WTC11 (cell line): ENCODE measurements around the gene FAM228B. TPM values are rescaled to one million over a fixed set of nuclear protein-coding genes. Genes with fewer than 3 reads are reported as not detected.

Experiments used
- ATAC-seq: fragments of 200-7000 bp; cut with Tn5 transposase; 2 replicates; pipeline ENCODE4 v1.10.0; 2021; ENCODE audit warnings: mild to moderate bottlenecking, moderate library complexity
- CTCF ChIA-PET: fragments of 300-600 bp; sonication (Branson Sonifier 250); formaldehyde crosslinking; loops from one replicate; lab custom pipeline; 2021; ENCODE audit warnings: antibody characterized with exemption; lab: Charles Lee
- POLR2A ChIA-PET: fragments of 350-600 bp; sonication (Branson Sonifier 250); formaldehyde crosslinking; loops from one replicate; lab custom pipeline; 2021; ENCODE audit warnings: antibody characterized with exemption; lab: Charles Lee
- DNase-seq: peaks from one replicate; pipeline ENCODE4 v3.0.0; 2021; ENCODE audit warnings: low spot score
- H3K27ac Mint-ChIP-seq: 2 replicates; pipeline ENCODE4 v1.8.0; 2021; ENCODE audit warnings: mixed read lengths
- H3K27me3 Mint-ChIP-seq: 2 replicates; pipeline ENCODE4 v1.8.0; 2021; ENCODE audit warnings: low read depth, mild to moderate bottlenecking, moderate library complexity, mixed read lengths
- H3K36me3 Mint-ChIP-seq: 2 replicates; pipeline ENCODE4 v1.8.0; 2021; ENCODE audit warnings: mixed read lengths
- H3K4me1 Mint-ChIP-seq: 2 replicates; pipeline ENCODE4 v1.8.0; 2022; ENCODE audit warnings: mixed read lengths
- H3K4me3 Mint-ChIP-seq: 2 replicates; pipeline ENCODE4 v1.8.0; 2021; ENCODE audit warnings: mild to moderate bottlenecking, moderate library complexity, mixed read lengths
- H3K9me3 Mint-ChIP-seq: 2 replicates; pipeline ENCODE4 v1.8.0; 2021; ENCODE audit warnings: mixed read lengths
- ELF4 ChIP-seq: sonication (generic); formaldehyde crosslinking; IDR thresholded peaks from 2 replicates; pipeline ENCODE4 v1.8.1; 2022; ENCODE audit warnings: low read depth, mild to moderate bottlenecking, moderate library complexity, missing genetic modification reagents
- EMX1 ChIP-seq: fragments of 250-450 bp; sonication (Bioruptor Pico); IDR thresholded peaks from 2 replicates; pipeline ENCODE4 v1.8.0; 2021; ENCODE audit warnings: mild to moderate bottlenecking
- FOXK1 ChIP-seq: sonication (generic); formaldehyde crosslinking; IDR thresholded peaks from 2 replicates; pipeline ENCODE4 v1.8.0; 2022; ENCODE audit warnings: mild to moderate bottlenecking, moderate library complexity, missing genetic modification reagents
- GRHL2 ChIP-seq: fragments of 250-450 bp; sonication (Bioruptor Pico); IDR thresholded peaks from 2 replicates; pipeline ENCODE4 v1.8.0; 2022; ENCODE audit warnings: mild to moderate bottlenecking, moderate library complexity; ENCODE audit not compliant: insufficient replicate concordance, severe bottlenecking
- JUN ChIP-seq: sonication (generic); formaldehyde crosslinking; IDR thresholded peaks from 2 replicates; pipeline ENCODE4 v1.8.0; 2023; ENCODE audit warnings: mild to moderate bottlenecking, missing genetic modification reagents
- NFATC4 ChIP-seq: fragments of 250-450 bp; sonication (Bioruptor Pico); IDR thresholded peaks from 2 replicates; pipeline ENCODE4 v1.9.0; 2021; ENCODE audit warnings: mild to moderate bottlenecking
- NR3C1 ChIP-seq: sonication (generic); formaldehyde crosslinking; conservative IDR thresholded peaks from 2 replicates; pipeline ENCODE4 v1.8.1; 2023; ENCODE audit warnings: low read depth, mild to moderate bottlenecking, missing genetic modification reagents
- SMAD4 ChIP-seq: sonication (generic); formaldehyde crosslinking; IDR thresholded peaks from 2 replicates; pipeline ENCODE4 v1.8.0; 2022; ENCODE audit warnings: mild to moderate bottlenecking, missing genetic modification reagents
- ZNF138 ChIP-seq: sonication (generic); formaldehyde crosslinking; conservative IDR thresholded peaks from 2 replicates; pipeline ENCODE4 v1.8.1; 2022; ENCODE audit warnings: mild to moderate bottlenecking, moderate library complexity, missing genetic modification reagents
- ZNF263 ChIP-seq: sonication (generic); formaldehyde crosslinking; IDR thresholded peaks from 2 replicates; pipeline ENCODE4 v1.8.1; 2022; ENCODE audit warnings: low read depth, mild to moderate bottlenecking, moderate library complexity, missing genetic modification reagents
- ZNF671 ChIP-seq: fragments of 250-450 bp; sonication (Bioruptor Pico); IDR thresholded peaks from 2 replicates; pipeline ENCODE4 v1.8.0; 2021; ENCODE audit warnings: mild to moderate bottlenecking
- total RNA-seq: library from RNA; stranded (reverse); gene quantifications from 3 replicates; pipeline ENCODE4 v1.2.3, GENCODE V29; 2021
- TF ChIP-seq, protein P1 (sequence below): sonication (generic); formaldehyde crosslinking; IDR thresholded peaks from 2 replicates; pipeline ENCODE4 v1.8.0; 2023; ENCODE audit warnings: mild to moderate bottlenecking, missing genetic modification reagents
- TF ChIP-seq, protein P2 (sequence below): sonication (generic); formaldehyde crosslinking; IDR thresholded peaks from 2 replicates; pipeline ENCODE4 v1.8.0; 2022; ENCODE audit warnings: mild to moderate bottlenecking, missing genetic modification reagents
- TF ChIP-seq, protein P3 (sequence below): fragments of 250-450 bp; sonication (Bioruptor Pico); IDR thresholded peaks from 2 replicates; pipeline ENCODE4 v1.9.0; 2021; ENCODE audit warnings: moderate library complexity, mild to moderate bottlenecking, inconsistent platforms, borderline replicate concordance
- TF ChIP-seq, protein P4 (sequence below): sonication (generic); formaldehyde crosslinking; IDR thresholded peaks from 2 replicates; pipeline ENCODE4 v1.8.1; 2022; ENCODE audit warnings: mild to moderate bottlenecking, missing genetic modification reagents, moderate library complexity, borderline replicate concordance
- TF ChIP-seq, protein P5 (sequence below): sonication (generic); formaldehyde crosslinking; IDR thresholded peaks from 2 replicates; pipeline ENCODE4 v1.8.1; 2022; ENCODE audit warnings: low read depth, missing genetic modification reagents, borderline replicate concordance
- TF ChIP-seq, protein P6 (sequence below): sonication (generic); formaldehyde crosslinking; IDR thresholded peaks from 2 replicates; pipeline ENCODE4 v1.8.0; 2022; ENCODE audit warnings: missing genetic modification reagents
- TF ChIP-seq, protein P7 (sequence below): fragments of 250-450 bp; sonication (Bioruptor Pico); IDR thresholded peaks from 2 replicates; pipeline ENCODE4 v1.9.0; 2021; ENCODE audit warnings: mild to moderate bottlenecking
- TF ChIP-seq, protein P8 (sequence below): sonication (generic); formaldehyde crosslinking; IDR thresholded peaks from 2 replicates; pipeline ENCODE4 v1.8.1; 2022; ENCODE audit warnings: mild to moderate bottlenecking, moderate library complexity, missing genetic modification reagents

Gene FAM228B
- total RNA-seq, 1 experiment from 2014 or later, result 2.7 TPM

DNA sequence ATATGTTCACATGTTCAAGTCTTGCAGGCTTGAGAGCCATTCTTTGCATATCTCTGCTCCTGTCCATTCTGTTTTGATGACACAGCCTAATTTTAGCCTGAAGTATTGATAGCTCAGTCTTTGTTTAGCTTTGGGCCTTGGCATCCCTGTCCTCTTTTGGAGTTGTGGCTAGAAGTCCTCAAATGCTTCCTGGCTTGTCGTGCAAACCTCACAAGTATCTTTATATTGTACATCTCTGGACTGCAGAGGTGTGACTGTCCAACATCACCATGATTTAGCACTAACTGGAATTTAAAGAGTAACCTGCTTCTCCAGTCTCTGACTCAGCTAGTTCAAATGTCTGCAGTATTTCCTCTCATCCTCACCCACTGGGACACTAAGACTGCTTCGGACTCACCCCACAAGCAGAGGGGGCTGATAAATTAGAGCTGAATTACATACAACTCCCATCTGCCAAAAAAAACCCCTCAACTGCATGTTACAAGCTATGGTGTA is 11.8 kb upstream of the FAM228B start (continued):
- TF ChIP-seq, protein P1, sequence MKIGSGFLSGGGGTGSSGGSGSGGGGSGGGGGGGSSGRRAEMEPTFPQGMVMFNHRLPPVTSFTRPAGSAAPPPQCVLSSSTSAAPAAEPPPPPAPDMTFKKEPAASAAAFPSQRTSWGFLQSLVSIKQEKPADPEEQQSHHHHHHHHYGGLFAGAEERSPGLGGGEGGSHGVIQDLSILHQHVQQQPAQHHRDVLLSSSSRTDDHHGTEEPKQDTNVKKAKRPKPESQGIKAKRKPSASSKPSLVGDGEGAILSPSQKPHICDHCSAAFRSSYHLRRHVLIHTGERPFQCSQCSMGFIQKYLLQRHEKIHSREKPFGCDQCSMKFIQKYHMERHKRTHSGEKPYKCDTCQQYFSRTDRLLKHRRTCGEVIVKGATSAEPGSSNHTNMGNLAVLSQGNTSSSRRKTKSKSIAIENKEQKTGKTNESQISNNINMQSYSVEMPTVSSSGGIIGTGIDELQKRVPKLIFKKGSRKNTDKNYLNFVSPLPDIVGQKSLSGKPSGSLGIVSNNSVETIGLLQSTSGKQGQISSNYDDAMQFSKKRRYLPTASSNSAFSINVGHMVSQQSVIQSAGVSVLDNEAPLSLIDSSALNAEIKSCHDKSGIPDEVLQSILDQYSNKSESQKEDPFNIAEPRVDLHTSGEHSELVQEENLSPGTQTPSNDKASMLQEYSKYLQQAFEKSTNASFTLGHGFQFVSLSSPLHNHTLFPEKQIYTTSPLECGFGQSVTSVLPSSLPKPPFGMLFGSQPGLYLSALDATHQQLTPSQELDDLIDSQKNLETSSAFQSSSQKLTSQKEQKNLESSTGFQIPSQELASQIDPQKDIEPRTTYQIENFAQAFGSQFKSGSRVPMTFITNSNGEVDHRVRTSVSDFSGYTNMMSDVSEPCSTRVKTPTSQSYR (CRISPR knock-in tag), result no peak
- TF ChIP-seq ZNF671 (CRISPR knock-in tag), result no peak
- TF ChIP-seq, protein P2, sequence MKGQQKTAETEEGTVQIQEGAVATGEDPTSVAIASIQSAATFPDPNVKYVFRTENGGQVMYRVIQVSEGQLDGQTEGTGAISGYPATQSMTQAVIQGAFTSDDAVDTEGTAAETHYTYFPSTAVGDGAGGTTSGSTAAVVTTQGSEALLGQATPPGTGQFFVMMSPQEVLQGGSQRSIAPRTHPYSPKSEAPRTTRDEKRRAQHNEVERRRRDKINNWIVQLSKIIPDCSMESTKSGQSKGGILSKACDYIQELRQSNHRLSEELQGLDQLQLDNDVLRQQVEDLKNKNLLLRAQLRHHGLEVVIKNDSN (CRISPR knock-in tag), result no peak
- no peak for TF ChIP-seq FOXK1 (CRISPR knock-in tag)
- TF ChIP-seq ZNF138 (CRISPR knock-in tag), result no peak
- TF ChIP-seq ELF4 (CRISPR knock-in tag), result no peak

DNA sequence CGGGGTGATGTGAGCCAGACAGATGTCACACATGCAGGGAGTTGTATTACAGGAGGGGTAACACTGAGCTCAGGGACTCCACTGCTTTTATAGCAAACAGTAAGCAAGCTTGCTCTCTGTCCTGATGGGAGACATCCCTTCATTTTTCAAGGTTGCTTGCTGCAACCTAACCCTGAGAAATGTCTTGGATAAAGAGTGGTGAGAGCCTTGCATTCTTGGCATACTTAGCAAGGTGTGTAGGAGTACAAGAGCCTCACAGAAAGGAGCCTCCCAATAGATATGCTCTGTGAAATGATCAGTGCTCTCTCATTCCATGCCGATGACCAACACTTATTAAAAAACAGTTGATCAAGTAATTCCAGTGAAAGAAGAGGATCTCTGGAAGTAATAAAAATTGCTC is 8.2 kb upstream of the FAM228B start:
- peaks cover 23% of the 10 kb centered on the region for H3K9me3 Mint-ChIP-seq
- ChIA-PET POLR2A (interaction anchor here (0.7 kb wide), 1 partner anchor 9 kb away, joined by 3 read pairs; no protein-coding TSS in a partner anchor), CTCF (no interaction called here)
- H3K4me3 Mint-ChIP-seq, result no peak overlapping the region
- no peak for ATAC-seq
- H3K27me3 Mint-ChIP-seq, result no peaks in the 10 kb centered on the region; the same call in 1 of the 2 replicates
- DNase-seq, result no peak
- H3K4me1 Mint-ChIP-seq, result no peaks in the 10 kb centered on the region
- H3K27ac Mint-ChIP-seq, result no peak overlapping the region
- H3K36me3 Mint-ChIP-seq, result peaks cover 16% of the 10 kb centered on the region
- no peak for TF ChIP-seq NFATC4 (CRISPR knock-in tag)
- TF ChIP-seq, protein P3, sequence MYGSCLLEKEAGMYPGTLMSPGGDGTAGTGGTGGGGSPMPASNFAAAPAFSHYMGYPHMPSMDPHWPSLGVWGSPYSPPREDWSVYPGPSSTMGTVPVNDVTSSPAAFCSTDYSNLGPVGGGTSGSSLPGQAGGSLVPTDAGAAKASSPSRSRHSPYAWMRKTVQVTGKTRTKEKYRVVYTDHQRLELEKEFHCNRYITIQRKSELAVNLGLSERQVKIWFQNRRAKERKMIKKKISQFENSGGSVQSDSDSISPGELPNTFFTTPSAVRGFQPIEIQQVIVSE (CRISPR knock-in tag), result no peak
- TF ChIP-seq, protein P4, sequence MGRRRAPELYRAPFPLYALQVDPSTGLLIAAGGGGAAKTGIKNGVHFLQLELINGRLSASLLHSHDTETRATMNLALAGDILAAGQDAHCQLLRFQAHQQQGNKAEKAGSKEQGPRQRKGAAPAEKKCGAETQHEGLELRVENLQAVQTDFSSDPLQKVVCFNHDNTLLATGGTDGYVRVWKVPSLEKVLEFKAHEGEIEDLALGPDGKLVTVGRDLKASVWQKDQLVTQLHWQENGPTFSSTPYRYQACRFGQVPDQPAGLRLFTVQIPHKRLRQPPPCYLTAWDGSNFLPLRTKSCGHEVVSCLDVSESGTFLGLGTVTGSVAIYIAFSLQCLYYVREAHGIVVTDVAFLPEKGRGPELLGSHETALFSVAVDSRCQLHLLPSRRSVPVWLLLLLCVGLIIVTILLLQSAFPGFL, result no peak
- no peak for TF ChIP-seq NR3C1
- TF ChIP-seq, protein P5, sequence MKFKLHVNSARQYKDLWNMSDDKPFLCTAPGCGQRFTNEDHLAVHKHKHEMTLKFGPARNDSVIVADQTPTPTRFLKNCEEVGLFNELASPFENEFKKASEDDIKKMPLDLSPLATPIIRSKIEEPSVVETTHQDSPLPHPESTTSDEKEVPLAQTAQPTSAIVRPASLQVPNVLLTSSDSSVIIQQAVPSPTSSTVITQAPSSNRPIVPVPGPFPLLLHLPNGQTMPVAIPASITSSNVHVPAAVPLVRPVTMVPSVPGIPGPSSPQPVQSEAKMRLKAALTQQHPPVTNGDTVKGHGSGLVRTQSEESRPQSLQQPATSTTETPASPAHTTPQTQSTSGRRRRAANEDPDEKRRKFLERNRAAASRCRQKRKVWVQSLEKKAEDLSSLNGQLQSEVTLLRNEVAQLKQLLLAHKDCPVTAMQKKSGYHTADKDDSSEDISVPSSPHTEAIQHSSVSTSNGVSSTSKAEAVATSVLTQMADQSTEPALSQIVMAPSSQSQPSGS (CRISPR knock-in tag), result no peak
- TF ChIP-seq JUN (CRISPR knock-in tag), result no peak
- no peak for TF ChIP-seq EMX1 (CRISPR knock-in tag)
- no peak for TF ChIP-seq ZNF138 (CRISPR knock-in tag)
- TF ChIP-seq SMAD4, result no peak
- TF ChIP-seq, protein P6, sequence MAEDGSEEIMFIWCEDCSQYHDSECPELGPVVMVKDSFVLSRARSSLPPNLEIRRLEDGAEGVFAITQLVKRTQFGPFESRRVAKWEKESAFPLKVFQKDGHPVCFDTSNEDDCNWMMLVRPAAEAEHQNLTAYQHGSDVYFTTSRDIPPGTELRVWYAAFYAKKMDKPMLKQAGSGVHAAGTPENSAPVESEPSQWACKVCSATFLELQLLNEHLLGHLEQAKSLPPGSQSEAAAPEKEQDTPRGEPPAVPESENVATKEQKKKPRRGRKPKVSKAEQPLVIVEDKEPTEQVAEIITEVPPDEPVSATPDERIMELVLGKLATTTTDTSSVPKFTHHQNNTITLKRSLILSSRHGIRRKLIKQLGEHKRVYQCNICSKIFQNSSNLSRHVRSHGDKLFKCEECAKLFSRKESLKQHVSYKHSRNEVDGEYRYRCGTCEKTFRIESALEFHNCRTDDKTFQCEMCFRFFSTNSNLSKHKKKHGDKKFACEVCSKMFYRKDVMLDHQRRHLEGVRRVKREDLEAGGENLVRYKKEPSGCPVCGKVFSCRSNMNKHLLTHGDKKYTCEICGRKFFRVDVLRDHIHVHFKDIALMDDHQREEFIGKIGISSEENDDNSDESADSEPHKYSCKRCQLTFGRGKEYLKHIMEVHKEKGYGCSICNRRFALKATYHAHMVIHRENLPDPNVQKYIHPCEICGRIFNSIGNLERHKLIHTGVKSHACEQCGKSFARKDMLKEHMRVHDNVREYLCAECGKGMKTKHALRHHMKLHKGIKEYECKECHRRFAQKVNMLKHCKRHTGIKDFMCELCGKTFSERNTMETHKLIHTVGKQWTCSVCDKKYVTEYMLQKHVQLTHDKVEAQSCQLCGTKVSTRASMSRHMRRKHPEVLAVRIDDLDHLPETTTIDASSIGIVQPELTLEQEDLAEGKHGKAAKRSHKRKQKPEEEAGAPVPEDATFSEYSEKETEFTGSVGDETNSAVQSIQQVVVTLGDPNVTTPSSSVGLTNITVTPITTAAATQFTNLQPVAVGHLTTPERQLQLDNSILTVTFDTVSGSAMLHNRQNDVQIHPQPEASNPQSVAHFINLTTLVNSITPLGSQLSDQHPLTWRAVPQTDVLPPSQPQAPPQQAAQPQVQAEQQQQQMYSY (CRISPR knock-in tag), result no peak
- TF ChIP-seq GRHL2 (CRISPR knock-in tag), result no peak
- TF ChIP-seq ZNF263 (CRISPR knock-in tag), result no peak
- TF ChIP-seq, protein P7, sequence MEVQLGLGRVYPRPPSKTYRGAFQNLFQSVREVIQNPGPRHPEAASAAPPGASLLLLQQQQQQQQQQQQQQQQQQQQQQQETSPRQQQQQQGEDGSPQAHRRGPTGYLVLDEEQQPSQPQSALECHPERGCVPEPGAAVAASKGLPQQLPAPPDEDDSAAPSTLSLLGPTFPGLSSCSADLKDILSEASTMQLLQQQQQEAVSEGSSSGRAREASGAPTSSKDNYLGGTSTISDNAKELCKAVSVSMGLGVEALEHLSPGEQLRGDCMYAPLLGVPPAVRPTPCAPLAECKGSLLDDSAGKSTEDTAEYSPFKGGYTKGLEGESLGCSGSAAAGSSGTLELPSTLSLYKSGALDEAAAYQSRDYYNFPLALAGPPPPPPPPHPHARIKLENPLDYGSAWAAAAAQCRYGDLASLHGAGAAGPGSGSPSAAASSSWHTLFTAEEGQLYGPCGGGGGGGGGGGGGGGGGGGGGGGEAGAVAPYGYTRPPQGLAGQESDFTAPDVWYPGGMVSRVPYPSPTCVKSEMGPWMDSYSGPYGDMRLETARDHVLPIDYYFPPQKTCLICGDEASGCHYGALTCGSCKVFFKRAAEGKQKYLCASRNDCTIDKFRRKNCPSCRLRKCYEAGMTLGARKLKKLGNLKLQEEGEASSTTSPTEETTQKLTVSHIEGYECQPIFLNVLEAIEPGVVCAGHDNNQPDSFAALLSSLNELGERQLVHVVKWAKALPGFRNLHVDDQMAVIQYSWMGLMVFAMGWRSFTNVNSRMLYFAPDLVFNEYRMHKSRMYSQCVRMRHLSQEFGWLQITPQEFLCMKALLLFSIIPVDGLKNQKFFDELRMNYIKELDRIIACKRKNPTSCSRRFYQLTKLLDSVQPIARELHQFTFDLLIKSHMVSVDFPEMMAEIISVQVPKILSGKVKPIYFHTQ (CRISPR knock-in tag), result no peak
- TF ChIP-seq, protein P8, sequence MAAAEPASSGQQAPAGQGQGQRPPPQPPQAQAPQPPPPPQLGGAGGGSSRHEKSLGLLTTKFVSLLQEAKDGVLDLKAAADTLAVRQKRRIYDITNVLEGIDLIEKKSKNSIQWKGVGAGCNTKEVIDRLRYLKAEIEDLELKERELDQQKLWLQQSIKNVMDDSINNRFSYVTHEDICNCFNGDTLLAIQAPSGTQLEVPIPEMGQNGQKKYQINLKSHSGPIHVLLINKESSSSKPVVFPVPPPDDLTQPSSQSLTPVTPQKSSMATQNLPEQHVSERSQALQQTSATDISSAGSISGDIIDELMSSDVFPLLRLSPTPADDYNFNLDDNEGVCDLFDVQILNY, result no peak
